ENCODE measurements around the gene IL17REL.
A peak's percentile ranks its signal among the peaks of the same experiment; 100 is the strongest.

Gene IL17REL

GRCh38 chr22:50027639-50028537, 15.3 kb upstream of the IL17REL start:
- Histone ChIP-seq H3K27ac (no peak overlapping the region), H3K4me3 (no peak overlapping the region)
- peak; percentile 67 for DNase-seq (ENCODE audit: low spot score)
- TF ChIP-seq CTCF (IDR thresholded peaks at IDR 0.05), result no peak

GRCh38 chr22:50025993-50026392, 13.4 kb upstream of the IL17REL start:
- no peak for TF ChIP-seq CTCF (IDR thresholded peaks at IDR 0.05)
- Histone ChIP-seq H3K27ac (no peak overlapping the region), H3K4me3 (no peak overlapping the region)
- no peak for DNase-seq (ENCODE audit: low spot score)

- DNase-seq (ENCODE audit: low spot score), result no peak
- Histone ChIP-seq H3K27ac (no peak overlapping the region), H3K4me3 (no peak overlapping the region)
- no peak for TF ChIP-seq CTCF (IDR thresholded peaks at IDR 0.05)
These were observed 9.7 kb upstream of the IL17REL start for GRCh38 chr22:50022171-50022819.

- no peak overlapping the region for H3K27ac ChIP-seq
- DNase-seq (ENCODE audit: low spot score), result no peak
- no peak for TF ChIP-seq CTCF (IDR thresholded peaks at IDR 0.05)
- H3K4me3 ChIP-seq, result no peak overlapping the region
These were observed 8.0 kb upstream of the IL17REL start for GRCh38 chr22:50020606-50021005.

- DNase-seq (ENCODE audit: low spot score), result no peak
- TF ChIP-seq CTCF (IDR thresholded peaks at IDR 0.05), result no peak
- Histone ChIP-seq H3K4me3 (no peak overlapping the region), H3K27ac (no peak overlapping the region)
These were observed 6.8 kb upstream of the IL17REL start for GRCh38 chr22:50019316-50019715.

GRCh38 chr22:50018608-50019285, 6.2 kb upstream of the IL17REL start:
- no peak overlapping the region for H3K27ac ChIP-seq
- no peak for TF ChIP-seq CTCF (IDR thresholded peaks at IDR 0.05)
- no peak for DNase-seq (ENCODE audit: low spot score)
- no peak overlapping the region for H3K4me3 ChIP-seq
